B cell (primary cell): ENCODE data around the gene EN1. TPM values are rescaled to one million over a fixed set of nuclear protein-coding genes. Genes with fewer than 3 reads are reported as not detected.

Source experiments
- ATAC-seq: fragments of 200-7000 bp; cut with Tn5 transposase; one replicate; pipeline ENCODE4 v1.10.0; 2021; ENCODE audit warnings: low read depth, mild to moderate bottlenecking, moderate number of reproducible peaks, moderate library complexity
- CTCF ChIA-PET: fragments of 350-600 bp; sonication (Branson Sonifier 250); formaldehyde crosslinking; loops from one replicate; lab custom pipeline; 2021; ENCODE audit warnings: antibody characterized with exemption, inconsistent platforms; lab: Charles Lee
- POLR2A ChIA-PET: fragments of 350-600 bp; sonication (Branson Sonifier 250); formaldehyde crosslinking; loops from one replicate; lab custom pipeline; 2021; ENCODE audit warnings: antibody characterized with exemption; lab: Charles Lee
- DNase-seq: peaks from one replicate; pipeline ENCODE4 v3.0.0; 2013
- H2AFZ ChIP-seq: 2 replicates; pipeline ENCODE4 v1.6.1; 2012; ENCODE audit warnings: mild to moderate bottlenecking, low read depth, low read length; ENCODE audit not compliant: insufficient read depth, poor library complexity, severe bottlenecking
- H3K27ac ChIP-seq, 2 donors: 1 replicate in 1 of 2; 2 replicates in 1 of 2; pipeline ENCODE4 v1.5.1; 2012 to 2013; ENCODE audit warnings: low read length in 2 of 2, mild to moderate bottlenecking in 2 of 2, moderate library complexity in 1 of 2
- H3K27me3 ChIP-seq, 4 experiments: fragments of 200-600 bp in 1 of 4; sonication (generic) in 1 of 4; replicated peaks in 1 of 4; 1 replicate in 2 of 4; 2 replicates in 2 of 4; pipeline versions ENCODE4 v1.6.1 to v1.7.0; 2013 to 2016; ENCODE audit warnings: low read length in 3 of 4, mild to moderate bottlenecking in 2 of 4, mixed read lengths in 1 of 4, moderate library complexity in 1 of 4; ENCODE audit not compliant: insufficient read depth in 4 of 4, control insufficient read depth in 3 of 4; ENCODE audit errors: control extremely low read depth in 1 of 4
- H3K36me3 ChIP-seq, 2 experiments: replicated peaks in 1 of 2; 1 replicate in 1 of 2; 2 replicates in 1 of 2; pipeline versions ENCODE4 v1.6.1 to v1.7.1; 2013; ENCODE audit warnings: low read length in 1 of 2; ENCODE audit not compliant: insufficient read depth in 2 of 2, control insufficient read depth in 1 of 2; ENCODE audit errors: control extremely low read depth in 1 of 2, extremely low read depth in 1 of 2
- H3K4me1 ChIP-seq, 2 donors: fragments of 200-600 bp in 1 of 2; sonication (generic) in 1 of 2; 1 replicate in 1 of 2; 2 replicates in 1 of 2; pipeline versions ENCODE4 v1.5.1 to v1.6.1; 2013 to 2017; ENCODE audit warnings: low read length in 2 of 2; ENCODE audit not compliant: control insufficient read depth in 2 of 2, insufficient read depth in 2 of 2
- H3K4me2 ChIP-seq: replicated peaks from 2 replicates; pipeline ENCODE3; 2012; ENCODE audit warnings: mild to moderate bottlenecking, low read depth, low read length; ENCODE audit not compliant: poor library complexity, severe bottlenecking
- H3K4me3 ChIP-seq, 5 experiments: fragments of 200-600 bp in 1 of 5; sonication (generic) in 1 of 5; 1 replicate in 3 of 5; 2 replicates in 2 of 5; pipeline versions ENCODE4 v1.5.1 to v1.7.0; 2011 to 2016; ENCODE audit warnings: low read length in 4 of 5, mild to moderate bottlenecking in 4 of 5, low read depth in 2 of 5, control low read depth in 1 of 5, moderate library complexity in 1 of 5; ENCODE audit not compliant: insufficient read depth in 1 of 5; ENCODE audit errors: control extremely low read depth in 1 of 5, extremely low read depth in 1 of 5
- H3K79me2 ChIP-seq: fragments of 200-600 bp; sonication (generic); one replicate; pipeline ENCODE4 v1.6.0; 2016; ENCODE audit warnings: low read length; ENCODE audit not compliant: control insufficient read depth, insufficient read depth
- H3K9ac ChIP-seq: fragments of 200-600 bp; sonication (generic); 2 replicates; pipeline ENCODE4 v1.6.1; 2017; ENCODE audit warnings: mild to moderate bottlenecking, low read length, moderate library complexity
- H3K9me3 ChIP-seq, 3 donors: one replicate each; pipeline versions ENCODE4 v1.6.1 to v1.7.1; 2013; ENCODE audit warnings: low read length in 2 of 3; ENCODE audit not compliant: control insufficient read depth in 2 of 3, insufficient read depth in 1 of 3; ENCODE audit errors: control extremely low read depth in 1 of 3
- H4K20me1 ChIP-seq: 2 replicates; pipeline ENCODE4 v1.6.0; 2012; ENCODE audit warnings: mild to moderate bottlenecking, low read length; ENCODE audit not compliant: insufficient read depth, control insufficient read depth, poor library complexity, severe bottlenecking
- H3K27ac Mint-ChIP-seq: one replicate; pipeline ENCODE4 v1.8.0; 2021; ENCODE audit warnings: mixed read lengths
- H3K27me3 Mint-ChIP-seq: one replicate; pipeline ENCODE4 v1.8.0; 2021; ENCODE audit warnings: mixed read lengths
- H3K4me1 Mint-ChIP-seq: one replicate; pipeline ENCODE4 v1.8.0; 2021; ENCODE audit warnings: mixed read lengths
- H3K4me3 Mint-ChIP-seq: one replicate; pipeline ENCODE4 v1.8.0; 2021; ENCODE audit warnings: mixed read lengths
- H3K9me3 Mint-ChIP-seq: one replicate; pipeline ENCODE4 v1.8.0; 2022; ENCODE audit warnings: mixed read lengths; ENCODE audit not compliant: insufficient read depth
- CTCF ChIP-seq: fragments of 200-600 bp; IDR thresholded peaks from one replicate; pipeline ENCODE4 v1.8.0; 2022; ENCODE audit warnings: antibody characterized with exemption, mild to moderate bottlenecking
- EZH2 ChIP-seq: IDR thresholded peaks from 2 replicates; pipeline ENCODE4 v1.6.1; 2012; ENCODE audit warnings: borderline replicate concordance, low read depth, mild to moderate bottlenecking, moderate library complexity, low read length; ENCODE audit not compliant: insufficient read depth, poor library complexity, severe bottlenecking
- WGBS: methylation state at CpG from one replicate; pipeline ENCODE4 v1.1.5; 2013; ENCODE audit warnings: missing lambda C conversion rate; ENCODE audit not compliant: insufficient coverage; 5-methylcytosine and 5-hydroxymethylcytosine counted together
- intact Hi-C: fragments of 100-400 bp; cut with micrococcal nuclease; formaldehyde crosslinking; loops from one replicate; pipeline ENCODE4 v1.10.0; 2022
- polyA plus RNA-seq: library from polyadenylated mRNA; depleted of rRNA; stranded (reverse); fragments of >200 nt; gene quantifications from 2 replicates; pipeline ENCODE4 v1.2.3, GENCODE V29; 2012
- total RNA-seq, 2 donors: library from RNA; stranded (reverse); fragments of 120-200 nt in 1 of 2; gene quantifications; 1 replicate in 1 of 2; 2 replicates in 1 of 2; pipeline versions ENCODE4 v1.2.3 to v1.2.4, GENCODE V29; 2013 to 2022

EN1 gene
- total and polyA plus RNA-seq, 2 donors (not counting 1 experiment from before 2014, with no cell fraction given): not detected

DNA sequence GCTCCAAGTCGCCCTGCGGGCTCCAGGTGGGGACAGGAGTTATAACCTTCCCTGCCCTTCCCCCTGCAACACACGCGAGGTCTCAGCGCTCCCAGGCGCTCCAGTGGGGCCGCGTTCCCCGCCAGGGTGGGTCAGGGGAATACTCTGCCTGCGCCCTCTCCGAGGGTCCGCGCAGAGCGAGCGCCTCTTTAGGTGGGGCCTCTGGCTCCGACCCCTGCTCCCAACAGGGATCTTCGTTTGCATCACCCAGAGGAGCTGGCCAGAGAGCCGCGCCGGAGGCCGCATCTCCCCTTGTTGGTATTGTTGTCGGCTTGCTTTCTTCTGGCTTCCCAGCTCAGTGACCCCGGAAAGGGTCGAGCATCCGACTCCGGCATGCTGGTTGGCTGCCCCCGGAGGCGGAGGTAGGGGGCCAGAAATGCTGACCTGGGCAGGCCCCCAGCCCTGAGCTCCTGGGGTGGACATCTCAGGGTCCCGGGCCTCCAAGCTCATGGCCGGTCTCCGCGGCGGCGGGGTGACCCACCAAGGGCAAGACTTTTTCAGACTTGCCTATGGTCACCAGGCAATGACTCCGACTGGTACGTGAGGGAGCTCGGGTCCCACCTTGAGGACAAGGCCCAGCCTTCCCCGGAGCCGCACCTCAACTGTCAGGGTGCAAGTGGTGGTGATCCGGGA is 11.2 kb upstream of the EN1 start:
- no peaks in the 10 kb centered on the region for H4K20me1 ChIP-seq
- no peak overlapping the region for H3K27ac ChIP-seq
- DNase-seq (peak; percentile 17), ATAC-seq (no peak)
- H3K9me3 Mint-ChIP-seq: no peaks in the 10 kb centered on the region
- no peaks in the 10 kb centered on the region for H3K79me2 ChIP-seq
- POLR2A ChIA-PET: no interaction called here
- WGBS: 11% methylated on average over 38 of the region's 40 CpGs
- no peak overlapping the region for H3K4me2 ChIP-seq
- intact Hi-C loops: no loop called here
- H3K27me3 Mint-ChIP-seq: peaks cover 65% of the 10 kb centered on the region
- H3K4me3 ChIP-seq: no peak overlapping the region
- peaks cover 23% of the 10 kb centered on the region for H3K4me1 Mint-ChIP-seq
- H3K27me3 ChIP-seq: peaks cover 0 to 88% (median 67%) of the 10 kb centered on the region in 4 experiments
- peaks cover 0 to 49% (median 0%) of the 10 kb centered on the region in 3 donors for H3K9me3 ChIP-seq
- no peak overlapping the region for H3K4me3 Mint-ChIP-seq
- H2AFZ ChIP-seq: no peak overlapping the region
- CTCF ChIA-PET: interaction anchor here (1.5 to 4.2 kb wide), 2 partner anchors 23 to 636 kb away, joined by 4 to 54 read pairs; no protein-coding TSS in a partner anchor
- no peak overlapping the region for H3K27ac Mint-ChIP-seq
- no peak overlapping the region for H3K9ac ChIP-seq
- no peaks in the 10 kb centered on the region for H3K36me3 ChIP-seq
- TF ChIP-seq CTCF (no peak), EZH2 (no peak)
- peaks cover 30 to 51% of the 10 kb centered on the region in 2 donors for H3K4me1 ChIP-seq

GRCh38 chr2:118857677-118858484 is 10.4 kb upstream of the EN1 start:
- H3K36me3 ChIP-seq: no peaks in the 10 kb centered on the region
- DNase-seq: peak; percentile 39
- POLR2A ChIA-PET: no interaction called here
- peaks cover 0 to 57% (median 0%) of the 10 kb centered on the region in 3 donors for H3K9me3 ChIP-seq
- H3K9ac ChIP-seq: no peak overlapping the region
- intact Hi-C loops: no loop called here
- 5% methylated on average over 50 of the region's 52 CpGs for WGBS
- H4K20me1 ChIP-seq: no peaks in the 10 kb centered on the region
- no peak overlapping the region for H2AFZ ChIP-seq
- ATAC-seq: no peak
- no peaks in the 10 kb centered on the region for H3K9me3 Mint-ChIP-seq
- peaks cover 69% of the 10 kb centered on the region for H3K27me3 Mint-ChIP-seq
- H3K79me2 ChIP-seq: no peaks in the 10 kb centered on the region
- no peak for TF ChIP-seq EZH2
- TF ChIP-seq CTCF: no peak
- peaks cover 0 to 93% (median 71%) of the 10 kb centered on the region in 4 experiments for H3K27me3 ChIP-seq
- CTCF ChIA-PET: interaction anchor here (1.5 to 4.2 kb wide), 2 partner anchors 24 to 635 kb away, joined by 4 to 54 read pairs; no protein-coding TSS in a partner anchor
- peaks cover 23% of the 10 kb centered on the region for H3K4me1 Mint-ChIP-seq
- H3K4me3 ChIP-seq: no peak overlapping the region
- peaks cover 30 to 53% of the 10 kb centered on the region in 2 donors for H3K4me1 ChIP-seq
- no peak overlapping the region for H3K27ac Mint-ChIP-seq
- H3K4me3 Mint-ChIP-seq: no peak overlapping the region
- H3K4me2 ChIP-seq: peak overlapping the region; percentile 76
- H3K27ac ChIP-seq: no peak overlapping the region
